Measurements from ENCODE around the gene FAM53B.

The FAM53B gene

GRCh38 chr10:124694481-124695220 lies 49.5 kb downstream of the FAM53B start:
- no peak for DNase-seq

GRCh38 chr10:124693801-124694416 lies 50.3 kb downstream of the FAM53B start:
- DNase-seq: peak; percentile 53

DNA sequence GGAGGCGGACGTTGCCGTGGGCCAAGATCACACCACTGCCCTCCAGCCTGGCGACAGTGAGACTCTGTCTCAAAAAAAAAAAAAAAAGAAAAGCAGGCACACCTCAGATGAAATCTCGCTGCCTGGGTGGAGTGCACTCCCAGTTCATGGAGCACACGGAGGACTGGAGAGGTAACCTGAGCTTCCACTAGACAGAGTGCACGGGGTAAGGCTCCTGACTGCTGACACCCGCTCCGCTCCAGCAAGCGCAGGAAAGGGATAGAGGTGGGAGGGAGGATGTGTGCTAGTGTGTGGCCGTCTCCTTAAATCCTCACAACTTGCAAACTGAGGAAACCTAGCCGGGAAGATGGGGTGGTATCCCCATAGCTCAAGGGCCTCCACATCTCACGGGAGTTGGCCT lies 50.8 kb downstream of the FAM53B start:
- DNase-seq: peak; percentile 62

DNA sequence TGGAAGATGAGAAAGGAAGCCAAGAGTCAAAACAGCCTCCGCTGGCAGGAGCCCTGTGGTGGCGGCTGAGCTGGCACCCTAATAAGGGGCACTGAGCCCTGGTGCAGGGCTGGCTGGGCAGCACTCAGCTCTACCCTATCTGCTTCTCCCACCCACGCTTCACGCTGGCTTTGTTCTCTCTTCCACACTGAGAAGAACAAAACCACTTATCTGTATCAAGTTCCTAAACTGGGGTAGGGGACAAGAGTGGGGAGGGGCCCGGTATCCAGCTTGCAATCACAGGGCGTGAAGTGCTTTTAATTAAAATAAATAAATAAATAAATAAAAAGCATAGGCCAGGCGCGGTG lies 52.1 kb downstream of the FAM53B start:
- DNase-seq: no peak

DNA sequence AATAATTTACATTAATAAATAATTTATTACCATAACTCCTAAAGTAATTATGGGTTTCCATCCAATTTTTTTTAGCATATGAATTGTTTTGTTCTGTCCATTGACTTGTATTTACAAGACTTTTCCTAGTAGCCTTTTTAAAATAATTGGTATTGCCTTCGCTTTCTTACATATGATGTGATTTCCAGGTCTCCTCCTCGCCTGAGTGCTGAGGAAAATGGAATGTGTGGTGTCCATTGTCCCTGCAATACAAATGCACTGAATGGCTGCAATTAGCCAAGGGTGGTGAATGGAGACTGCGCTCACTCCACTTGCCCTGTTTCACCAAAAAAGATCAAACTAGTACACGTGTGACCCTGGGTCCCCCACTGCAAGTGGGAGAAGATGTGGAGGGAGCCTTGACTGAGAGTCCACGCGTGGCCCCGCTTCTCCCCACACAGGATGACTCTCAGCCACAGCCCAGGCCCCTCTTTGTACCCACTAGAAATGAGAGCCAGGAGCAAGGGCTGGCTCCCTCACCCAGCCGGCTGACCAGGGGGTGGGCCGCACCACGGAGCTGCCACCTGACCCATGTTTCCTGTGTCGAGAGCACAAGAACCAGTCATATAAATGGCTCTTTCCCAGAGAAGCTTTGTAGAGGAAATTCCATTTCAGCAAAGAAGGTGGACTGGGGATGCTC lies 52.6 kb downstream of the FAM53B start:
- no peak for DNase-seq

GRCh38 chr10:124691002-124691401 lies 53.2 kb downstream of the FAM53B start:
- no peak for DNase-seq

DNA sequence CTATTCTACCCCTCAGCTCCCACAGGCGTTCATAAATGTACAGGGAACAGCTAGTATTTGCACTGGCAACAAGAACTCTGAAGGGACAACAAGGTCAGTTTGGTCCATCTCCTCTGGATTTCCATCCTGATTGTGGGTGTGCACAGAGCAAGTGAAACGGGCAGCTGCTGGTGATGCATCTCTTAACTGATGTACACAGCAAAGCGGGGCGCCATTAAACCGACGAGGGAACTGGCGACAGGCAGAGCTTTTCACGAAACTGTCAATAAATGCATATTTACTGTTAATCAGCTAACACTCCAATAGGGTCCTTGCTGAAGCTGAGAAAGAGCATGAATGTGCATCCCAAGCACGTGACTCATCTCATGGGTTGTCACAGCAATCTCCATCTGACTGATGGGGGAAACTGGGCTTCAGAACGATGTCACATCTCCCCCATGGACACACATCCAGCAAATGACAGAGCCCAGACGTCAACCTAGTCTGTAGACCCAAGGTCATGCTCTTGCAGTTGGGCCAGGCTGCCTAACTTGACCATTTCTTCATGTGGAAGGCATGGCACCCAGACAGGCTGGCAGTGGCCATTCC lies 54.2 kb downstream of the FAM53B start:
- no peak for DNase-seq

GRCh38 chr10:124688889-124689670 lies 55.1 kb downstream of the FAM53B start:
- no peak for DNase-seq

DNA sequence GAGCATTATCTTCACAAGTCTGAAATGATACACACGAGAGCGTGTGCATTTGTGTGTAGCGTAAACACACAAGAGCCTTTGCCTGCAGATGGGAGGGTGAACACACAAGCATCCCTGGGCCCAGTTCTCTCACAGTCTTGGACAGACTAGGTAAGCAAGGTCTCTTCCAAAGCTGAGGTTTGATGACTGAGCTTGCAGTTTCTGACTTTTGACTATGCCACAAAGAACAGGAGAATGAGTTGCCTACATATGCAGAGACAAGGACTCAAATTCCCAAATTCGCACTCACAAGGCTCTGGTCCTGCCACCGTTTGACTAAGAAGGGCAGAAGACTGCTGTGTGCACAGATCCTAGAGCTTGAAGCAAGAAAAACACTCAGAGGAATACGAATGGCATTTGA lies 55.8 kb downstream of the FAM53B start:
- DNase-seq: no peak

GRCh38 chr10:124686707-124687376 lies 57.3 kb downstream of the FAM53B start:
- no peak for DNase-seq

DNA sequence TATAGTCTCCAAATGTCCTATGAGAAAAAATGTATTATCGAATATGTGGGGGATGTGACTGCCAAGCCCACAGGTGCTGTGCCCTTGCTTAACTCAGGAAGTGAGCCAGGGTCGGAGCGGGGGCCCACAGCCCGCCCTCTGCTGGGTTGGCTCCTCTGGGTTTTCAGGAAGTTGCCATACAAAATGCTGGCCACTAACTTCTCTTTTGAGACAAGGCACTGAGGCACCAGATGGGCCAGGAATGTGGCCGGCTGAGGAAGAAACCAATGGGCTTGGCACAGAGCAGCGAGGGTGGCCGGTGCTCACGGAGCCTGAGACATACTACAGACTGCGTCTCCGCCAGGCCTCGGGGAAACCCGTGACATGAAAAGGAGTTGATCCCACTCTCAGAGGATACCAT lies 58.9 kb downstream of the FAM53B start:
- DNase-seq: no peak

DNA sequence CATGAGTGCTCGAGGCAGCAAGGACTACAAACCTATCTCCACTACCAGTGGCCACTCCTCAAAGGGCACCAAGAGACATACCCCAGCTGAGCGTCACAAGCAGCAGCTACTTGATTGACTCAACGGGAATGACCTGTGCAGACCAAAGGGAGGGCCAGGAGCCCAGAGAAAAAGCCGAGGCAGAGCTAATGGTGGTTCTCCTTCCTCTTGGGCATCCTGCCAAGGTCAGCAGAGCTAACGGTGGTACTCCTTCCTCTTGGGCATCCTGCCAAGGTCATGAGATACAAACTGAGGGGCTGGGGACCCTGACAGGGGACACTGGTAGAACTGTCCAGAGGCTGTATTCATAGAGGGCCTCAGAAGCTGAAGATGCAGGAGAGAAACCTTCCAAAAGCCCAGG lies 60.4 kb downstream of the FAM53B start:
- DNase-seq: no peak

- DNase-seq: no peak
Measured at GRCh38 chr10:124681626-124682552, 62.3 kb downstream of the FAM53B start.

DNA sequence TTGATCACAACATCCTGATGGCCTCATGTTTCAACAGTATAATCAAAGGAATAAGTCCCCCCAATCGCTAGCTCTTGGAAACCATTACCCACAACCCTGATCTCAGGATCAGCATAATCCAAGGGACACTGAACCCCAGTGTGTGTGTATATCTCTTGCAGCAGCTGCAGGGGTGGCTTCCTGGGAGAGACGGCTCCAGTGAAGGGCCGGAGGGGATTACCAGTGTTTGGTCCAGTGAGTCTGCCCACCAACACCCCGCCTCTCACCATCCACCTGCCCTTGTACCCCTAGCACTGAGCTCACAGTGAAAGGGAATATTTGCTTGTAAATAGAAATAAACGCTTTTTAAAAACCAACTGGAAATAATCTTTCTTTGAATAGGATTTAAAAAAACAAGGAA lies 63.1 kb downstream of the FAM53B start:
- no peak for DNase-seq

DNA sequence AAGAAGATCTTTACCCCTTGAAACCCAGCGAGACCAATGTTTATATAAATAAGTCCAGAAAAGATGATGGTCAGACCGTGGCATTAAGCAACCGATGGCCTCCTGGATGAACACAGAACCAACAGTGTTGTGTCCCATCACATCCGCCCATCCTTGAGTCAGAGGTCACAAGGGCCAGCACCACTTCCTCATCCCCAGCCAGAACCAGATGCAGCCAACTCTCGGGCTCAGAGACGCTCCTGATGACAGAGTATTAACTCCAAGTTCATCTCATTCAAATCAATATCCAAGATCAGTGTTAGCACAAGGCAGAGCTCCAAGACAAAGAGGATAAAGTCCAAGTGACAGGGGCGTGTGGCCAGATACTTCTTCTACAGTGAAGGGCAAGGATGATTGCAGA lies 63.5 kb downstream of the FAM53B start:
- no peak for DNase-seq

DNA sequence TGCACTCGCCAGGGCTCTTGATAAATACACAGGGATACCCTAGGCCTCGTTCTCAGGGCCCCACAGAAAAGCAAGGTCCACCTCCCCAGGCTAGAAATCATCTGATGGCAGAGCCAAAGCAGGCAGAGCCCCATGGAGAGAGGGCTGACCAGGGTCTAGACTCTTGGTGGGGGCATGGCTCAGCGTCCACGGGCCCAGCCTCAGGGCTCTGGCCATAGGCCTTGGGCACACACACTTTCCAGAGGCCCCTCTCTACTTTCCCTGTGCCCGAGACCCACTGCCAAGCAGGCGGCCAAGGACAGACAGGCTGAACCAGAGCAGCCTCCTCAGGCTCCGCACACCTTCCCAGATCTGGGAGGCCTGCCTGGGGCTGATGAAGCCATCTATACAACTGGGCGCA lies 64.8 kb downstream of the FAM53B start:
- DNase-seq: no peak

DNA sequence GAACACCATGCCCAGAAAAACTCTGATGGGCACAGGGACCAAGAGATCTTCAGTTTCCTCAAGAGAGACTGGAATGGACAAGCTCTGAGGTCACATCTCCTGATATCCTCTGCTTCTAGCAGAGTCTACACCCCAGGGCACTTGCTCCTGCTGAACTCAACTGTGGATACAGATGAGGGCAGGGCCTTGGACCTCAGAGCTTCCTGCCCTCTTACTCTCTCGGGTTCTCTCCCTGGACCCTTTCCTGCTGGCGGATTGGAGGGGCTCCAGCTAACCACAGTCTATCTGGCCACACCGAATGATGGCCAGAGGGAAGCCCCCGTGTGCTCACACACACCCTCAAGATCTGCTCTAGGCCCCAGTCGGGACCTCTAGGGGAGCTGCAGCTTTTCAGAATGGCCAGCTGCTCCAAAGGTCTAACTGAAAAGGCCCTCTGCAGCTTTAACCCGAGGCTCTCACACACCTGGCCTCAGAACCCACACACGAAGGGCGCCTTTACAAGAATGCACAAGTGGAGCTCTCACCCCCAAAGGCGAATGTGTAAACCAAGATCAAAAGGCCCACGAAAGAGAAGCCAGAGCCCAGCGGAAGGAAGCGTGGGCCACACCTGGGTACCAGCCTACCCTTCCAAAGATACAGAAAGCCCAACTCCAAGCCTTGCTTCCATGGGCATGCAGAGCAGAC lies 65.5 kb downstream of the FAM53B start:
- DNase-seq: no peak

- DNase-seq: no peak
Measured at GRCh38 chr10:124677749-124678556, 66.2 kb downstream of the FAM53B start.

GRCh38 chr10:124677293-124677699 lies 66.9 kb downstream of the FAM53B start:
- no peak for DNase-seq
